GM19035 (cell line): ENCODE results near the gene CAMK2B.
"Not testable (repeated sequence)": the region's sequence is repeated elsewhere in the genome, so short reads cannot be mapped to it uniquely, and the experiment has no call there.

Experiments used
- ATAC-seq: cut with Tn5 transposase; IDR thresholded peaks from one replicate; pipeline ENCODE4 v1.9.1; 2021; ENCODE audit not compliant: unreplicated experiment

CAMK2B gene

DNA sequence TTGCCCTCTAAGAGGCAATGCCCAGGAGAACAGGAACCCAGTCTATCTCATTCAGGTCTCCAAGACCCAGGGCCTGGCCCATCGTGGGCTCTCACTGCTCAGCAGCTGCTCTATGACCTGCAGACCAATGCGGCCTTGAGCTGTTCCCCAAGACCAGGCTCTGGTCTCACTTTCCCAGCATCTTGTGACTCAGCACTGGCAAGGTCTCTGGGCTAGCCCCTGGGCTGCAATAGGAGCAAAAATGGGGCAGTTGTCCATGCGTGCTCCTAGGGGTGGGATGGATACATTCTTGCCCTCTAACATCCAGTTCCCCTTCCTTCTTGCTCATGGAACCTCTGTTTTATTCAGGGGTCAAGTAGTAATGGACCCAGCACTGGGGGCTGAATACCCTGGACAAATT, 149.7 kb downstream of the CAMK2B start:
- ATAC-seq: no peak

DNA sequence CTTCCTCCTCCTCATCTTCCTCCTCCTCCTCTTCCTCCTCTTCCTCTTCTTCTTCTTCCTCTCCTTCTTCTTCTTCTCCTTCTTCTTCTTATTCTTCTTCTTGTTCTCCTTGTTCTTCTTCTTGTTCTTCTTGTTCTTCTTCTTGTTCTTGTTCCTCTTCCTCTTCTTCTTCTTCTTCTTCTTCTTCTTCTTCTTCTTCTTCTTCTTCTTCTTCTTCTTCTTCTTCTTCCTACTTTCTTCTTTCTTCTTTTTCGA, 150.8 kb downstream of the CAMK2B start:
- ATAC-seq: not testable (repeated sequence)

DNA sequence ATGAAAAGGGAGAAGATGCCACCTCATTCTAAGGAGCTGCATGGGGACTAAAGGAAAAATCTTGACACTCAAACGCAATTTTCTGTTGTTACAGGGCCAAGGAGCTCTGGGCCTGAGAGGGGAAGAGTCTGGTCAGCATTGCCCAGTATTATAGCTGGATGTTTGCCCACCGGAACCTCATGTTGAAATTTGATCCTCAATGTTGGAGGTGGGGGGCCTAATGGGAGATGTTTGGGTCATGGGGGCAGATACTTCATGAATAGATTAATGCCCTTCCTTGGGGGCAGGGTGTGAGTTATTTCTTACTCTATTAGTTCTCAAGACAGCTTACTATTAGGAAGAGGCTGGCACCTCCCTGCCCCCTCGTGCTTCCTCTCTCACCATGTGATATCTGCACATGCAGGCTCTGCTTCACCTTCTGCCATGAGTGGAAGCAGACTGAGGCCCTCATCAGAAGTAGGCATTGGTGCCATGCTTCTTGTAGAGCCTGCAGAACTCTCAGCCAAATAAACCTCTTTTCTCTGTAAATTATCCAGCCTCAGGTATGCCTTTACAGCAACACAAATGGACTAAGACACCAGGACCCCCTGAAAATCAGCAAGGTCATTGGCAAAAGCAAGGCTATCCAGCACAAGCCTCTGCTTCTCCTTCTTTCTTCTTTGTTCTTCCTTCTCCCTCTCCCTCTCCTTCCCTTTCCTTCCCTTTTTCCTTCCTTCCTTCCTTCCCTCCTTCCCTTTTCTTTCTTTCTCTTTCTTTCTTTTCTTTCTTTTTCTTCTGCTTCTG, 151.3 kb downstream of the CAMK2B start:
- ATAC-seq: no peak

DNA sequence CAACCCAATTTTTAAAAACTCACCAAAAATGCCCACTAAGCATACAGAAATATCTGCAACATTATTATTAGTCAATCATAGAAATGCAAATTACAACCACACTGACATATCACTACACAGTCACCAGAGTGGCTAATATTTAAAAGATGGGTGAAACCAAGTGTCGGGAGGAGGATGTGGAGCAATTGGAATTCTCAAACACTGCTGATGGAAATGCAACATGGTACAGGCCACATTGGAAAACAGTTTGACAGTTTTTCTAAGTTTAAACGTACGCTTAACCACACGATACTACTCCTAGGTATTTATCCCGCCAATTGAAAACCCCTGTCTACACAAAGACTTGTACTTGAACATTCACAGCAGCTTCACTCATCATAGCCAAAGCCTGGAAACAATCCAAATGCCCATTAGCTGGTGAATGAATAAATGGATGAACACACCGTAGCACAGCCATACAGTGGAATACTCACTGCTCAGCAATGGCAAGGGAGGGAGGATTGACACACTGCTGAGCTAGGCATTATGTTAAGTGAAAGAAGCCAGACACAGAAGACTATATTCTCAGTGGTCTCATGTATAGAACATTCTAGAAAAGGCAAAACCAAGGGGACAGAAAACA, 152.5 kb downstream of the CAMK2B start:
- ATAC-seq: no peak

DNA sequence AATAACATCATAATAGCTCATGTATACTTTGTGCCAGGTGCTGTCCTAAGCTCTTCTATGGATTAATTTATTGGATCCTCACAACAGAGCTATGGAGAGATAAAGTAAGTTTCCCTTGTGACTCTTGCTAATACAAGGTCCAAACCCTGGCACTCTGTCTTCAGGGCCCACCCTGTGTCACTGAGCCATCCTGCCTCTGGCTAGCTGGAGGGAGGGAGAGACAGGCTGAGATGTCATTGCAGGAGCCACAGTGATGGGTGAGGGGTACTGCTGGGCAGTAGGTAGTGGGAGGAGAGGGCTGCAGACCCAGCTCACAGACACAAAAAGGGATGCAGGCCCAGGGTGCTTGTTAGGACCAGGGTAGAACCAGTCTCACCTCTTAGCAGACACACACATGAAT, 153.0 kb downstream of the CAMK2B start:
- no peak for ATAC-seq

DNA sequence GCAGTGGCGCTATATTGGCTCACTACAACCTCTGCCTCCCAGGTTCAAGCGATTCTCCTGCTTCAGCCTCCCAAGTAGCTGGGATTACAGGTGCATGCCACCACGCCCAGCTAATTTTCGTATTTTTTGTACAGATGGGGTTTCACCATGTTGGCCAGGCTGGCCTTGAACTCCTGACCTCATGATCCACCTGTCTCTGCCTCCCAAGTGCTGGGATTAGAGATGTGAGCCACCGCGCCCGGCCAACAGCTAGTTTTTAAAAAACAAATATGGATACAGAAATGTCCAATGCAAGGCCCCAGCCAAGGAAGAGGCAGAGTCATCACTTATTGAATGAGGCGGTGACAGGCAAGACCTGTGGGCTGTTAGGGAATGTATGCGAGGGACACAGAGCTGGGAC, 153.5 kb downstream of the CAMK2B start:
- not testable (repeated sequence) for ATAC-seq

DNA sequence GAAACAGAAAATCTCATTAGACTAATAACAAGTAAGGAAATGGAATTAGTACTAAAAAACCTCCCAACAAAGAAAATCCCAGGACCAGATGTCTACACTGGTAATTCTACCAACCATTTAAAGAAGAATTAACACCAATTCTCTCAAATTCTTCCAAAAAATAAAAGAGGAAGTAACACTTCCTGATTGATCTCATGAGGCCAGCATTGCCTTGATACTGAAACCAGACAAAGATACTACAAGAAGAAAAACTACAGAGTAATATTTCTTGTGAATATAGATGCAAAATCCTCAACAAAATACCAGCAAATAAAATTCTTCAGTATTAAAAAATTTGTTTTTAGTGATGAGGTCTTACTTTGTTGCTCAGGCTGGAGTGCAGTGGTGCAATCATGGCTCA, 157.5 kb downstream of the CAMK2B start:
- ATAC-seq: no peak
